Activated naive CD8-positive, alpha-beta T cell treated with anti-CD3 and anti-CD28 coated beads, Interleukin-2, amount 10 ng/mL, durations not matched to agents 7 days and 5 days (primary cell): ENCODE data around the gene CXCL16. TPM values are rescaled to one million over a fixed set of nuclear protein-coding genes. Genes with fewer than 3 reads are reported as not detected.

Source experiments
- ATAC-seq: fragments of 150-1000 bp; cut with Tn5 transposase; one replicate; pipeline ENCODE4 v1.10.0; 2021; ENCODE audit warnings: low read depth, moderate library complexity
- POLR2A ChIA-PET: fragments of 350-600 bp; sonication (Branson Sonifier 250); formaldehyde crosslinking; loops from one replicate; lab custom pipeline; 2021; ENCODE audit warnings: antibody characterized with exemption; lab: Charles Lee
- DNase-seq: peaks from one replicate; pipeline ENCODE4 v3.0.0; 2021
- H3K27ac Mint-ChIP-seq: one replicate; pipeline ENCODE4 v1.8.0; 2022; ENCODE audit warnings: mild to moderate bottlenecking, mixed read lengths
- H3K27me3 Mint-ChIP-seq: one replicate; pipeline ENCODE4 v1.8.0; 2022; ENCODE audit warnings: mild to moderate bottlenecking, moderate library complexity, mixed read lengths
- H3K36me3 Mint-ChIP-seq: one replicate; pipeline ENCODE4 v1.8.0; 2021; ENCODE audit warnings: mild to moderate bottlenecking, mixed read lengths
- H3K4me1 Mint-ChIP-seq: one replicate; pipeline ENCODE4 v1.8.0; 2021; ENCODE audit warnings: mixed read lengths
- H3K4me3 Mint-ChIP-seq: one replicate; pipeline ENCODE4 v1.8.0; 2022; ENCODE audit warnings: mild to moderate bottlenecking, moderate library complexity, mixed read lengths
- H3K9me3 Mint-ChIP-seq: one replicate; pipeline ENCODE4 v1.8.0; 2021; ENCODE audit warnings: mixed read lengths
- total RNA-seq, 2 experiments: library from RNA; stranded (reverse); gene quantifications; one replicate each; pipeline ENCODE4 v1.2.3, GENCODE V29; 2021

The CXCL16 gene
- total RNA-seq, 2 experiments from 2014 or later: 2.7 to 3.0 TPM

GRCh38 chr17:4743898-4744297, 4.2 kb upstream of the CXCL16 start:
- no peak for DNase-seq
- no peak for ATAC-seq
- Mint-ChIP-seq H3K4me3 (no peak overlapping the region), H3K36me3 (no peaks in the 10 kb centered on the region), H3K4me1 (peaks cover 21% of the 10 kb centered on the region), H3K9me3 (no peaks in the 10 kb centered on the region), H3K27me3 (peaks cover 26% of the 10 kb centered on the region), H3K27ac (no peak overlapping the region)
- POLR2A ChIA-PET: interaction anchor here (1.0 kb wide), 1 partner anchor 12 kb away, joined by 4 read pairs; no protein-coding TSS in a partner anchor

GRCh38 chr17:4743216-4743615, 3.5 kb upstream of the CXCL16 start:
- Mint-ChIP-seq H3K27me3 (peaks cover 26% of the 10 kb centered on the region), H3K4me3 (no peak overlapping the region), H3K27ac (no peak overlapping the region), H3K9me3 (no peaks in the 10 kb centered on the region), H3K4me1 (peaks cover 25% of the 10 kb centered on the region), H3K36me3 (no peaks in the 10 kb centered on the region)
- no peak for ATAC-seq
- no peak for DNase-seq
- POLR2A ChIA-PET: interaction anchor here (1.0 kb wide), 1 partner anchor 12 kb away, joined by 4 read pairs; no protein-coding TSS in a partner anchor

GRCh38 chr17:4742629-4743028, 2.9 kb upstream of the CXCL16 start:
- Mint-ChIP-seq H3K4me1 (peaks cover 19% of the 10 kb centered on the region), H3K4me3 (no peak overlapping the region), H3K27me3 (peaks cover 30% of the 10 kb centered on the region), H3K36me3 (no peaks in the 10 kb centered on the region), H3K27ac (no peak overlapping the region), H3K9me3 (no peaks in the 10 kb centered on the region)
- POLR2A ChIA-PET: no interaction called here
- DNase-seq (no peak), ATAC-seq (no peak)

GRCh38 chr17:4742133-4742532, 2.4 kb upstream of the CXCL16 start:
- DNase-seq: no peak
- ATAC-seq: no peak
- POLR2A ChIA-PET: no interaction called here
- H3K27ac Mint-ChIP-seq: no peak overlapping the region
- H3K27me3 Mint-ChIP-seq: peaks cover 31% of the 10 kb centered on the region
- no peaks in the 10 kb centered on the region for H3K36me3 Mint-ChIP-seq
- no peaks in the 10 kb centered on the region for H3K9me3 Mint-ChIP-seq
- no peak overlapping the region for H3K4me3 Mint-ChIP-seq
- peaks cover 17% of the 10 kb centered on the region for H3K4me1 Mint-ChIP-seq

GRCh38 chr17:4741544-4741943, 1.8 kb upstream of the CXCL16 start:
- H3K36me3 Mint-ChIP-seq: no peaks in the 10 kb centered on the region
- ATAC-seq (no peak), DNase-seq (no peak)
- no peak overlapping the region for H3K27ac Mint-ChIP-seq
- no peaks in the 10 kb centered on the region for H3K9me3 Mint-ChIP-seq
- H3K4me3 Mint-ChIP-seq: no peak overlapping the region
- H3K27me3 Mint-ChIP-seq: peaks cover 34% of the 10 kb centered on the region
- POLR2A ChIA-PET: interaction anchor here (0.7 kb wide), 1 partner anchor 30 kb away, joined by 5 read pairs; no protein-coding TSS in a partner anchor
- H3K4me1 Mint-ChIP-seq: peaks cover 15% of the 10 kb centered on the region

GRCh38 chr17:4740584-4740983, 856 bp upstream of the CXCL16 start:
- ATAC-seq (no peak), DNase-seq (no peak)
- peak overlapping the region; percentile 79 for H3K4me3 Mint-ChIP-seq
- H3K27me3 Mint-ChIP-seq: peaks cover 37% of the 10 kb centered on the region
- H3K27ac Mint-ChIP-seq: peak overlapping the region; percentile 31
- H3K9me3 Mint-ChIP-seq: no peaks in the 10 kb centered on the region
- POLR2A ChIA-PET: no interaction called here
- H3K36me3 Mint-ChIP-seq: no peaks in the 10 kb centered on the region
- peaks cover 19% of the 10 kb centered on the region for H3K4me1 Mint-ChIP-seq

GRCh38 chr17:4740025-4740351, 260 bp upstream of the CXCL16 start:
- DNase-seq (no peak), ATAC-seq (no peak)
- H3K4me3 Mint-ChIP-seq: peak overlapping the region; percentile 79
- H3K4me1 Mint-ChIP-seq: peaks cover 16% of the 10 kb centered on the region
- POLR2A ChIA-PET: interaction anchor here (0.7 kb wide), 1 partner anchor 31 kb away, joined by 3 read pairs; no protein-coding TSS in a partner anchor
- H3K27me3 Mint-ChIP-seq: peaks cover 37% of the 10 kb centered on the region
- H3K36me3 Mint-ChIP-seq: no peaks in the 10 kb centered on the region
- H3K9me3 Mint-ChIP-seq: no peaks in the 10 kb centered on the region
- H3K27ac Mint-ChIP-seq: peak overlapping the region; percentile 31

- no peak overlapping the region for H3K27ac Mint-ChIP-seq
- ATAC-seq: peak; percentile 24
- DNase-seq: no peak
Observed at GRCh38 chr17:4738136-4739121, 1.3 kb downstream of the CXCL16 start.

GRCh38 chr17:4735876-4736651, 3.7 kb downstream of the CXCL16 start:
- DNase-seq: no peak
- Mint-ChIP-seq H3K9me3 (no peaks in the 10 kb centered on the region), H3K27ac (no peak overlapping the region), H3K36me3 (no peaks in the 10 kb centered on the region), H3K4me3 (no peak overlapping the region), H3K4me1 (peaks cover 26% of the 10 kb centered on the region), H3K27me3 (peaks cover 31% of the 10 kb centered on the region)
- POLR2A ChIA-PET: interaction anchor here (0.8 to 1.4 kb wide), 2 partner anchors 21 to 26 kb away, joined by 3 read pairs; partner anchors contain the start of gene ARRB2
- ATAC-seq: no peak

More at GRCh38 chr17:4738136-4739121, 1.3 kb downstream of the CXCL16 start:
- no peaks in the 10 kb centered on the region for H3K36me3 Mint-ChIP-seq
- peaks cover 37% of the 10 kb centered on the region for H3K27me3 Mint-ChIP-seq
- POLR2A ChIA-PET: interaction anchor here (1.0 to 1.9 kb wide), 2 partner anchors 17 to 23 kb away, joined by 4 to 5 read pairs; no protein-coding TSS in a partner anchor
- H3K9me3 Mint-ChIP-seq: no peaks in the 10 kb centered on the region
- H3K4me3 Mint-ChIP-seq: peak overlapping the region; percentile 72
- peaks cover 18% of the 10 kb centered on the region for H3K4me1 Mint-ChIP-seq

GRCh38 chr17:4734857-4735475, 4.8 kb downstream of the CXCL16 start:
- Mint-ChIP-seq H3K4me3 (no peak overlapping the region), H3K36me3 (no peaks in the 10 kb centered on the region), H3K9me3 (no peaks in the 10 kb centered on the region), H3K27me3 (peaks cover 21% of the 10 kb centered on the region), H3K4me1 (peaks cover 24% of the 10 kb centered on the region), H3K27ac (no peak overlapping the region)
- POLR2A ChIA-PET: interaction anchor here (1.4 kb wide), 1 partner anchor 20 kb away, joined by 3 read pairs; no protein-coding TSS in a partner anchor
- no peak for DNase-seq
- no peak for ATAC-seq

- peak overlapping the region; percentile 12 for H3K27ac Mint-ChIP-seq
Observed at GRCh38 chr17:4733073-4733531, 6.6 kb downstream of the CXCL16 start.

GRCh38 chr17:4728124-4728523, 11.6 kb downstream of the CXCL16 start:
- Mint-ChIP-seq H3K36me3 (peaks cover 5% of the 10 kb centered on the region), H3K4me1 (peaks cover 21% of the 10 kb centered on the region), H3K4me3 (no peak overlapping the region), H3K9me3 (no peaks in the 10 kb centered on the region), H3K27me3 (peaks cover 3% of the 10 kb centered on the region), H3K27ac (peak overlapping the region; percentile 38)
- DNase-seq (no peak), ATAC-seq (no peak)
- POLR2A ChIA-PET: interaction anchor here (0.6 kb wide), 1 partner anchor 585 kb away, joined by 3 read pairs; the partner anchor contains the start of genes CYB5D2 and ZZEF1

More at GRCh38 chr17:4733073-4733531, 6.6 kb downstream of the CXCL16 start:
- Mint-ChIP-seq H3K27me3 (peaks cover 11% of the 10 kb centered on the region), H3K4me3 (peak overlapping the region; percentile 42), H3K4me1 (peaks cover 23% of the 10 kb centered on the region), H3K36me3 (no peaks in the 10 kb centered on the region), H3K9me3 (no peaks in the 10 kb centered on the region)
- POLR2A ChIA-PET: interaction anchor here (1.3 kb wide), 2 partner anchors 57 to 63 kb away, joined by 3 to 4 read pairs; partner anchors contain the start of gene PSMB6
- no peak for ATAC-seq
- DNase-seq: no peak
